H9 (cell line): ENCODE measurements around the gene LIPC. TPM values are rescaled to one million over a fixed set of nuclear protein-coding genes. Genes with fewer than 3 reads are reported as not detected.

ENCODE experiments used
- DNase-seq: peaks from one replicate; pipeline ENCODE4 v3.0.0-alpha.2; 2017
- H2AFZ ChIP-seq: one replicate; pipeline ENCODE4 v1.6.1; 2013; ENCODE audit warnings: mild to moderate bottlenecking, low read length, control low read depth, moderate library complexity
- H2AK5ac ChIP-seq: 2 replicates; pipeline ENCODE4 v1.6.1; 2013; ENCODE audit warnings: low read length, control low read depth, mixed read lengths; ENCODE audit not compliant: insufficient read length
- H2BK120ac ChIP-seq: one replicate; pipeline ENCODE4 v1.6.1; 2013; ENCODE audit warnings: low read depth, mild to moderate bottlenecking, low read length, control low read depth, inconsistent platforms; ENCODE audit not compliant: poor library complexity, severe bottlenecking
- H2BK12ac ChIP-seq: 2 replicates; pipeline ENCODE4 v1.6.1; 2013; ENCODE audit warnings: low read length, control low read depth, mixed read lengths, low read depth; ENCODE audit not compliant: insufficient read length
- H2BK15ac ChIP-seq: 2 replicates; pipeline ENCODE4 v1.6.1; 2013; ENCODE audit warnings: low read depth, low read length, control low read depth
- H2BK20ac ChIP-seq: one replicate; pipeline ENCODE4 v1.6.1; 2013; ENCODE audit warnings: low read depth, mild to moderate bottlenecking, low read length, control low read depth, inconsistent platforms; ENCODE audit not compliant: poor library complexity, severe bottlenecking
- H2BK5ac ChIP-seq: 2 replicates; pipeline ENCODE4 v1.6.1; 2013; ENCODE audit warnings: low read length, control low read depth, mixed read lengths; ENCODE audit not compliant: insufficient read length
- H3K14ac ChIP-seq: 2 replicates; pipeline ENCODE4 v1.6.1; 2013; ENCODE audit warnings: low read length, control low read depth; ENCODE audit not compliant: insufficient read depth
- H3K18ac ChIP-seq: 2 replicates; pipeline ENCODE4 v1.6.1; 2013; ENCODE audit warnings: low read depth, mild to moderate bottlenecking, mixed read lengths, low read length, control low read depth; ENCODE audit not compliant: insufficient read length
- H3K23ac ChIP-seq: 2 replicates; pipeline ENCODE4 v1.6.1; 2013; ENCODE audit warnings: low read length, control low read depth, mixed read lengths, low read depth; ENCODE audit not compliant: insufficient read length
- H3K23me2 ChIP-seq: 2 replicates; pipeline ENCODE4 v1.6.1; 2013; ENCODE audit warnings: low read depth, mild to moderate bottlenecking, mixed read lengths, low read length, control low read depth; ENCODE audit not compliant: insufficient read length, poor library complexity, severe bottlenecking
- H3K27ac ChIP-seq: 2 replicates; pipeline ENCODE4 v1.5.1; 2013; ENCODE audit warnings: low read length, control low read depth, mixed read lengths, low read depth; ENCODE audit not compliant: insufficient read length
- H3K27me3 ChIP-seq: 2 replicates; pipeline ENCODE4 v1.6.1; 2013; ENCODE audit warnings: low read length, control low read depth, inconsistent platforms; ENCODE audit not compliant: insufficient read depth
- H3K4ac ChIP-seq: 2 replicates; pipeline ENCODE4 v1.6.1; 2013; ENCODE audit warnings: low read depth, mild to moderate bottlenecking, control low read depth, inconsistent platforms, low read length, moderate library complexity
- H3K4me1 ChIP-seq: 2 replicates; pipeline ENCODE4 v1.6.1; 2013; ENCODE audit warnings: low read length, control low read depth, inconsistent platforms; ENCODE audit not compliant: insufficient read depth
- H3K4me2 ChIP-seq: 2 replicates; pipeline ENCODE4 v1.6.1; 2013; ENCODE audit warnings: low read length, control low read depth, mixed read lengths; ENCODE audit not compliant: insufficient read length, insufficient read depth
- H3K56ac ChIP-seq: 2 replicates; pipeline ENCODE4 v1.6.1; 2013; ENCODE audit warnings: low read depth, mild to moderate bottlenecking, mixed read lengths, low read length, control low read depth; ENCODE audit not compliant: insufficient read length
- H3K79me1 ChIP-seq: 2 replicates; pipeline ENCODE4 v1.6.1; 2013; ENCODE audit warnings: low read depth, mild to moderate bottlenecking, moderate library complexity, low read length, control low read depth, inconsistent platforms; ENCODE audit not compliant: insufficient read depth, poor library complexity, severe bottlenecking
- H3K79me2 ChIP-seq: 2 replicates; pipeline ENCODE4 v1.6.1; 2013; ENCODE audit warnings: low read length, control low read depth, inconsistent platforms; ENCODE audit not compliant: insufficient read depth
- H3K9ac ChIP-seq: 2 replicates; pipeline ENCODE4 v1.6.1; 2013; ENCODE audit warnings: low read length, control low read depth, mixed read lengths; ENCODE audit not compliant: insufficient read length; ENCODE audit errors: extremely low read depth
- H3K9me3 ChIP-seq: one replicate; pipeline ENCODE4 v1.6.1; 2013; ENCODE audit warnings: low read depth, low read length, inconsistent platforms; ENCODE audit not compliant: control insufficient read depth
- H3T11ph ChIP-seq: one replicate; pipeline ENCODE4 v1.6.1; 2013; ENCODE audit warnings: mild to moderate bottlenecking, low read length, control low read depth, inconsistent platforms
- H4K20me1 ChIP-seq: one replicate; pipeline ENCODE4 v1.6.1; 2013; ENCODE audit not compliant: control insufficient read depth, insufficient read length, insufficient read depth
- H4K5ac ChIP-seq: 2 replicates; pipeline ENCODE4 v1.6.1; 2013; ENCODE audit warnings: low read depth, mild to moderate bottlenecking, mixed read lengths, low read length, control low read depth; ENCODE audit not compliant: insufficient read length
- H4K8ac ChIP-seq: replicated peaks from 2 replicates; pipeline ENCODE4 v1.6.1; 2013; ENCODE audit warnings: low read length, control low read depth, mixed read lengths, low read depth; ENCODE audit not compliant: insufficient read length
- H4K91ac ChIP-seq: 2 replicates; pipeline ENCODE4 v1.6.1; 2013; ENCODE audit warnings: low read depth, mild to moderate bottlenecking, moderate library complexity, mixed read lengths, low read length, control low read depth; ENCODE audit not compliant: insufficient read length
- H3K27ac Mint-ChIP-seq, 3 experiments: 2 replicates in 2 of 3; 3 replicates in 1 of 3; pipeline ENCODE4 v1.8.0; 2020 to 2021; ENCODE audit warnings: mixed read lengths in 3 of 3, mild to moderate bottlenecking in 1 of 3, moderate library complexity in 1 of 3
- H3K27me3 Mint-ChIP-seq: 2 replicates; pipeline ENCODE4 v1.8.0; 2021; ENCODE audit warnings: low read depth, mild to moderate bottlenecking, moderate library complexity, mixed read lengths
- H3K36me3 Mint-ChIP-seq, 3 experiments: 2 replicates in 2 of 3; 3 replicates in 1 of 3; pipeline ENCODE4 v1.8.0; 2020 to 2021; ENCODE audit warnings: low read depth in 3 of 3, mixed read lengths in 3 of 3; ENCODE audit not compliant: insufficient read depth in 1 of 3
- H3K4me1 Mint-ChIP-seq, 2 experiments: 2 replicates each; pipeline ENCODE4 v1.8.0; 2020; ENCODE audit warnings: mixed read lengths in 2 of 2
- H3K4me3 Mint-ChIP-seq, 2 experiments: 2 replicates in 1 of 2; 3 replicates in 1 of 2; pipeline ENCODE4 v1.8.0; 2020 to 2021; ENCODE audit warnings: mild to moderate bottlenecking in 2 of 2, mixed read lengths in 2 of 2, moderate library complexity in 1 of 2
- H3K9me3 Mint-ChIP-seq, 2 experiments: 2 replicates in 1 of 2; 3 replicates in 1 of 2; pipeline ENCODE4 v1.8.0; 2020; ENCODE audit warnings: mild to moderate bottlenecking in 2 of 2, mixed read lengths in 2 of 2, moderate library complexity in 1 of 2
- CTCF ChIP-seq: fragments of 200-600 bp; sonication (generic); conservative IDR thresholded peaks from 3 replicates; pipeline ENCODE4 v1.8.0; 2021; ENCODE audit warnings: antibody characterized with exemption, mild to moderate bottlenecking
- WGBS: extraction: QIAGEN DNeasy Blood & Tissue Kit; methylation state at CpG from one replicate; pipeline ENCODE4 v1.1.7; 2013; ENCODE audit warnings: missing lambda C conversion rate, low lambda C conversion rate, mixed read lengths; ENCODE audit not compliant: insufficient read length; ENCODE audit errors: extremely low coverage; 5-methylcytosine and 5-hydroxymethylcytosine counted together
- total RNA-seq: library from RNA; stranded (reverse); gene quantifications from 2 replicates; pipeline ENCODE4 v1.2.1, GENCODE V29; 2021

LIPC gene
- total RNA-seq, 1 experiment from 2014 or later, result not detected

GRCh38 chr15:58386641-58387040 lies 45.1 kb upstream of the LIPC start:
- DNase-seq, result no peak
- Histone ChIP-seq H2AFZ (no peak overlapping the region), H3K4me1 (no peaks in the 10 kb centered on the region), H3K23me2 (no peaks in the 10 kb centered on the region), H3K23ac (no peak overlapping the region), H3K79me2 (no peaks in the 10 kb centered on the region), H3K27me3 (no peaks in the 10 kb centered on the region), H3K14ac (no peak overlapping the region), H2BK5ac (no peak overlapping the region), H4K20me1 (no peaks in the 10 kb centered on the region), H3K27ac (no peak overlapping the region), H2BK20ac (no peak overlapping the region), H4K91ac (no peak overlapping the region), H2AK5ac (no peak overlapping the region), H2BK15ac (no peak overlapping the region), H3T11ph (no peak overlapping the region), H4K5ac (no peak overlapping the region), H3K18ac (no peak overlapping the region), H3K9me3 (no peaks in the 10 kb centered on the region), H2BK120ac (no peak overlapping the region), H3K4ac (no peak overlapping the region), H2BK12ac (no peak overlapping the region), H3K56ac (no peak overlapping the region), H3K79me1 (no peaks in the 10 kb centered on the region), H3K4me2 (no peak overlapping the region), H3K9ac (no peak overlapping the region), H4K8ac (no peak overlapping the region)
- Mint-ChIP-seq H3K9me3 (no peaks in the 10 kb centered on the region; a peak in 2 of 5 replicates), H3K4me1 (peaks cover 14 to 15% of the 10 kb centered on the region in 2 experiments), H3K27me3 (no peaks in the 10 kb centered on the region; the same call in 1 of the 2 replicates), H3K36me3 (no peaks in the 10 kb centered on the region), H3K4me3 (no peak overlapping the region), H3K27ac (no peak overlapping the region)
- no peak for TF ChIP-seq CTCF
- no CpG with 5 or more reads among the region's 3 CpGs for WGBS
